Stimulated activated CD8-positive, alpha-beta memory T cell treated with anti-CD3 and anti-CD28 coated beads, Interleukin-7, amount 100 ng/mL, for 48 hours (primary cell): Measurements from ENCODE around the gene FARP1.
"Not testable (repeated sequence)": the region's sequence is repeated elsewhere in the genome, so short reads cannot be mapped to it uniquely, and the experiment has no call there.

Source experiments
- DNase-seq, 2 donors: peaks; one replicate each; pipeline ENCODE4 v3.0.0-alpha.2; 2020; ENCODE audit warnings: low read depth in 1 of 2; ENCODE audit errors: extremely low read depth in 1 of 2

The FARP1 gene

DNA sequence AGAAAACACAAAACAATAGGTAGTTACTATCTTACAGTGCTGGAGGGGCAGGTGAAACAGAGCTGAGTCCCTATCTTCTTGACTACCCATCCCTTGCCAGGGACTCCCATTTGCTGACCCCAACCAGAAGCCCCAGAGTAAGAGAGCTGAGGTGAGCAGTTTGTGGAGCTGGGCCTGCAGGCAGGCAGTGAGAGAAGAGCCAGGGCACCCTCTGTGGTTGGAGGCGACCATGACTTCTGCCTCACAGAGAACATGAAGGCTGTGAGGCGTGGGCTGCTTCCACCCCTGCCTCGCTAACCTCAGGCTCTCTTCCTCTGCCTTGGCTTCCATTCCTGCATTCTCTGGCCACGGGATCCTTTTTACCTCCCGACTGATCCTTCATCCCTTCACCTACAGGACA is 81.7 kb downstream of the FARP1 start:
- no peak for DNase-seq

- no peak for DNase-seq
These were observed 82.4 kb downstream of the FARP1 start for GRCh38 chr13:98225036-98225940.

DNA sequence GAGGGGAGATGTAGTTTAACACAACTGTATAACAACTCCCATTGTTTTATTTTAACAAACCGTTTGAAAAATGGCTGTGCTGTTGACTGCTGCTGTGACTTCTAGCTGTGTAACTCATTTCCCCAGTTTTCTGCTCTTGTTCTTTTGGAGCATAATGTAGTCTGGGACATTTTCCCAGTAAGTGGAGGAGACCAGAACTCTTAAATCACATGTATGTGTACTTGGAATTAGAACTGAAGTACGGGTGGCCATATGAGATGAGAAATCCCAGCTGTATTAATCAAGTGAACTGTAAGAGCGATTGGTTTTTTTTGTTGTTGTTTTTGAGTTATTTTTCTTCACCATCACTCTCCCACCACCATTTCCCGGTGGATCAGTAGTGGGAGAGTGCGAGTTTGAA is 83.6 kb downstream of the FARP1 start:
- DNase-seq, result no peak

DNA sequence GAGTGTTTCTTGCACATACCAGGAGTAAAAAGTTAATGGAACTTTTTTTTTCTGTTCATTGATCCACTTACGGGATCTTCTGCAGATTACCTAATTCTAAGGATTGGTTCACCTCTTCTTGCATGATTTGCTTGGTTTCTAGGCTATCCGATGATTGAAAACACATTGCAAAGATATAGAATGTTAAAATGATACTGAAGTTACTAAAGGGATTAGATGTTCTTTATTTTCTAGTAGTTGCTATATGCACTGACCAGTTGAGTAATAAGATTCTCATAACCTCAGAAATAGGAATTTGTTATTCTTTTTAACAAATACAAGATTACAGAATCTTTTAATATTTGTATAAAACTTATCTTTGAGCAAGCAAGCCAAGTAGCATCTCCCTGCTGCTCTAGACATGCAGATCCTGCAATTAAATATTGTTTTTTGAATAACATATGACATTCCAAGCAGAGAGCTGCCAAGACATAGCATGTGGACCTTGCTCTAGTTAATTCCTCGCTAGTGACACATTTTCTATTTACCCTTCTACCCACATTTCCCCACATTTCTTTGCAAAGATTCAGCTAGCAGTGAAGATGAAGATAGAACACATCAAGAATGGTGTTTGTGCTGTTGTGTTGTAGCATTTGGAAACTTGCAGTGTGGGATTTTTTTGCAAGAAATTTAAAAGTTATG is 85.9 kb downstream of the FARP1 start:
- no peak for DNase-seq

DNA sequence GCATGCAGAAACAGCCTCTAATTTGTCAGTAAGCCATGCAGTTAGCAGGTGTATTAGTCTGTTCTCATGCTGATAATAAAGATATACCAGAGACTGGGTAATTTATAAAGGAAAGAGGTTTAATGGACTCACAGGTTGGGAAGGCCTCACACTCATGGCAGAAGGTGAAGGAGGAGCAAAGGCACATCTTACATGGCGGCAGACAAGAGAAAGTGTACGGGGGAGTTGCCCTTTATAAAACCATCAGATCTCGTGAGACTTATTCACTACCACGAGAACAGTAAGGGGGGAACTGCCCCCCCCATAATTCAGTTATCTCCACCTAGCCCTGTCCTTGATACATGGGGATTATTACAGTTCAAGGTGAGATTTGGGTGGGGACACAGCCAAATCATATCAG is 87.9 kb downstream of the FARP1 start:
- DNase-seq, result not testable (repeated sequence)

- DNase-seq, result no peak
These were observed 89.6 kb downstream of the FARP1 start for GRCh38 chr13:98232456-98232855.

DNA sequence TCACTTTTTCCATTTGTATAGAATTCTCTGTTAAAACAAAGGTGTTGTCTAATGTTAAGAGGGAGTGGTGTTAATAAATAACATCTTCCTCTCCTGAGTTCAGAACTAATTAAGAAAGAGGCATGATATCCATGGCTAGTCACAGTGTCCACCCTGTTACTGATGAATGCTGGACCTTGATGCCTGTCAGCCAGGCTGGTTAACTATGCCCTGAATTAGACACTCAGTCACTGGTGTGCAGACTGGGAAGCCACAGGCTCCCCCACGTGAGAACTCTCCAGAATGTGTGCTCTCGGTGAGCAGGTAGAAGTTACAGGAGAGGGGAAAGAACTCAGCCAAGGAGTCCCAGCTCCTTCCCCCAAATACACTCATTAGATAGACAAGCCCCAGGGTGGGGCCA is 90.2 kb downstream of the FARP1 start:
- no peak for DNase-seq

DNA sequence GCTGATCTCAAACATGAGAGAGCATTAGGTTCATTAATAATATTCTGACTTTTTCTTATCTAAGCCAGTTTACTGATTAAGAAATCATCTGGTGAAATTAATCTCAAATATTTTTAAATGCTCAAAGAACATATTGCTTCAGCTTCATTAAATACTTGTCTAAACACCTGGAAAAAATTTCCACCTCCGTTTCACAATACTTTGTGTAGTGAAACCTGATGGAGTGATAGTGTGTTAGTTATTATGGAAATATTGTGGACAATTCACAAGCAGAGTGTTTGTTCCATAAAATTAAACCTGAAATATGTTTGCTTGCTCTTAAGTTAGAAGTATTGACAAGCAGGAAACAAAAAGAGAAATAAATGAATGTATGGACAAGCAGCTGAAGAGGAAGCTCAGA is 91.5 kb downstream of the FARP1 start:
- DNase-seq, result no peak

- no peak for DNase-seq
These were observed 93.3 kb downstream of the FARP1 start for GRCh38 chr13:98236197-98236596.

DNA sequence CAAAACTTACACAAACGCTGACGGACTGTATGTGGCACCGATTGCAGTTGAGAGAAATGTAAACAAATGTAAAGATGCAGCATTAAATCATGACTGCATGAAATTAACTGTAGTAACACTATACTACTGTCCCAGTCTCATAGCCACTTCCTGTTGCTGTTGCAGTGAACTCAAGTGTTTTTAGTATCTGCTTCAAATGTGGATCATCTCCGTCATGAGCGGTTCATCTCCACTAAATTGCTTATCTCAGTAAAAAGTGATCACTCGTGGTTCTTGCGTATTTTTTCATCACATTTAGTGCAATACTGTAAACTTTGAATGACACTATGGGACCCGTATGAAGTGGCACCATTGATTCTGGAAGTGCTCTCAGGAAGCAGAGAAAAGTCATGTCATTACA is 94.4 kb downstream of the FARP1 start:
- no peak for DNase-seq

- no peak for DNase-seq
These were observed 96.5 kb downstream of the FARP1 start for GRCh38 chr13:98239162-98240076.

- no peak for DNase-seq
These were observed 97.2 kb downstream of the FARP1 start for GRCh38 chr13:98240135-98240534.

GRCh38 chr13:98240974-98241373 is 98.1 kb downstream of the FARP1 start:
- DNase-seq, result no peak

GRCh38 chr13:98241976-98242375 is 99.1 kb downstream of the FARP1 start:
- no peak for DNase-seq

GRCh38 chr13:98242403-98242802 is 99.5 kb downstream of the FARP1 start:
- no peak for DNase-seq

DNA sequence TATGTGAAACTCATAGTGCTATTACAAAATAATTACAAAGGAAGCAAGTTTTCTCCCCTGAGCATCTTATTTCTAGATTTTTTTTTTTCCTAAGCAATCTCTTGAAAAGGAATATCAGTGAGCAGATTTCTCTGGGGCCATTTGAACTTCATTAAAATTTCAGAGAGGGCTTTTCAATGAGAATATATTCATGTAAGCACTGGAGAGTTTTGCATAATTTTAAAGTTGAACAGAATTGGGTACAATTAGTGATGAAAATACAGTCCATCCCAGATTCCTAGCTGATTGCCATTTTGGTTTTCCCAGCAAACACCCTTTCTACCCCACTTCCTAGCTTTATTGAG is 101.0 kb downstream of the FARP1 start:
- DNase-seq, result no peak

GRCh38 chr13:98246538-98247172 is 103.8 kb downstream of the FARP1 start:
- no peak for DNase-seq

DNA sequence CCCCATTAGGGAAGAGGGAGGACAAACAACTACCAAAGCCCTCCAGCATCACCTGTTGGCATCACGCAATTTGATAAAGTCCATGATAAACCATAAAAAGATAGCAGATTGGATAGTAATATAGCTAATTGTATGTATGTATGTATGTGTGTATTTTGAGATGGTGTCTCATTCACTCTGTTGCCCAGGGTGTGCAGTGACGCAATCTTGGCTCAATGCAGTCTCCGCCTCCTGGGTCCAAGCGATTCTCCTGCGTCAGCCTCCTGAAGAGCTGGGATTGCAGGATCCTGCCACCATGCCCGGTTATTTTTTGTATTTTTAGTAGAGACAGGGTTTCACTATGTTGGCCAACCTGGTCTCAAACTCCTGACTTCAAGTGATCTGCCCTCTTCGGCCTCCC is 108.8 kb downstream of the FARP1 start:
- DNase-seq, result no peak

- DNase-seq, result no peak
These were observed 110.1 kb downstream of the FARP1 start for GRCh38 chr13:98252931-98253470.

DNA sequence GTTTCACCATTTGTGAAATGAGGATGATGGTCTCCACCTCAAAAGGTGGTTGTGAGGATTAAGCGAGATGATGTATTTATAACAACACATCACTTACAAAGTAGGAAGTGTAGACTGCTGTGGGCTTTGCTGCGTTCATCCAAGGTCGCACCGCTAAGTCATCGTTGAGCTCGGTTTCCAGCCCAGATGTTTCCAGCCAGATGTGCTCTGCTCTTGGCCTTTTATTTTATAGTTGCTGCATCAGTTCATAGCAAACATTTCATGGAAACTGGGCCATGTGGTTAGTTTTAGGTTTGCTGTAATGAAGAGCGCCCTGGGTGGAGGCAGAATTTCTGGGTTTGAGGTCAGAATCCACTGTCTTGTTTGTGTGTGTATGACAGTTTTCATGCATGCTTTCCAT is 110.6 kb downstream of the FARP1 start:
- no peak for DNase-seq

DNA sequence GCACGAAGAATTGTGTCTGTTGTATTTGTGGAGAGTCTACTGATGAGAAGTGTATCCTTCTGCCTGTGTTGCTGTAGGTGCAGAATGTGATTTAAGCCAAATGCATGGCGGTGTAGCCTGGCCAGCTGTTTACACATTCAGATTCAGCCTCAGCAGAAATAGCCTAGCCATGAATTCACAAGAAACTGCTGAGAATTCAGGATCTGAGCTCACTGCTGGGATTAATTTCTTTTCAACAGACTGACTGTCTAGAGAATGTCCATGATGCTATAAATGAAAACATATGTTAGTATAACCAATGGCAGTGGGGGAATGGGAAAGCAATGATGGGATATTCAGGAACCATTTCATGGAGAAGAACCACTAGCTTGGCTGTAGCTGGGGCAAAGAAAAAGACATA is 111.6 kb downstream of the FARP1 start:
- DNase-seq, result no peak
